KMS-11 (cell line): ENCODE results near the gene CDC42BPB.

ENCODE experiments used
- H2AFZ ChIP-seq: fragments of 200-600 bp; sonication (generic); 2 replicates; pipeline ENCODE4 v1.6.1; 2016; ENCODE audit warnings: antibody characterized with exemption, mixed run types, low read depth
- H3K27ac ChIP-seq: fragments of 200-600 bp; sonication (generic); 2 replicates; pipeline ENCODE4 v1.6.1; 2016; ENCODE audit warnings: mild to moderate bottlenecking, mixed run types
- H3K27me3 ChIP-seq: fragments of 200-600 bp; sonication (generic); 2 replicates; pipeline ENCODE4 v1.6.1; 2017; ENCODE audit warnings: mild to moderate bottlenecking, low read depth, mixed run types, moderate library complexity; ENCODE audit not compliant: insufficient read depth
- H3K36me3 ChIP-seq: fragments of 200-600 bp; sonication (generic); 2 replicates; pipeline ENCODE4 v1.6.1; 2017; ENCODE audit warnings: mild to moderate bottlenecking, mixed run types; ENCODE audit not compliant: insufficient read depth
- H3K4me1 ChIP-seq: fragments of 200-600 bp; sonication (generic); 2 replicates; pipeline ENCODE4 v1.6.1; 2016; ENCODE audit warnings: mild to moderate bottlenecking, low read depth, mixed run types; ENCODE audit not compliant: poor library complexity, severe bottlenecking
- H3K4me2 ChIP-seq: fragments of 200-600 bp; sonication (generic); 2 replicates; pipeline ENCODE4 v1.7.0; 2016; ENCODE audit warnings: mild to moderate bottlenecking, mixed run types
- H3K4me3 ChIP-seq: fragments of 200-600 bp; sonication (generic); IDR thresholded peaks from 2 replicates; pipeline ENCODE4 v1.6.1; 2017; ENCODE audit warnings: low read depth, low read length, mixed read lengths; ENCODE audit not compliant: insufficient read depth
- H3K79me2 ChIP-seq: fragments of 200-600 bp; sonication (generic); 2 replicates; pipeline ENCODE4 v1.6.1; 2016; ENCODE audit warnings: low read depth, mixed run types; ENCODE audit not compliant: insufficient read depth
- H3K9ac ChIP-seq: fragments of 200-600 bp; sonication (generic); 2 replicates; pipeline ENCODE4 v1.6.1; 2016; ENCODE audit warnings: mild to moderate bottlenecking, mixed run types
- H4K20me1 ChIP-seq: fragments of 200-600 bp; sonication (generic); 2 replicates; pipeline ENCODE4 v1.6.1; 2016; ENCODE audit warnings: mild to moderate bottlenecking, mixed run types; ENCODE audit not compliant: insufficient read depth
- TF ChIP-seq, protein P1 (sequence below): fragments of 200-600 bp; sonication (generic); conservative IDR thresholded peaks from 2 replicates; pipeline ENCODE4 v1.6.1; 2017; ENCODE audit warnings: low read depth, mild to moderate bottlenecking, antibody characterized with exemption, low read length, moderate library complexity, mixed read lengths

CDC42BPB gene

DNA sequence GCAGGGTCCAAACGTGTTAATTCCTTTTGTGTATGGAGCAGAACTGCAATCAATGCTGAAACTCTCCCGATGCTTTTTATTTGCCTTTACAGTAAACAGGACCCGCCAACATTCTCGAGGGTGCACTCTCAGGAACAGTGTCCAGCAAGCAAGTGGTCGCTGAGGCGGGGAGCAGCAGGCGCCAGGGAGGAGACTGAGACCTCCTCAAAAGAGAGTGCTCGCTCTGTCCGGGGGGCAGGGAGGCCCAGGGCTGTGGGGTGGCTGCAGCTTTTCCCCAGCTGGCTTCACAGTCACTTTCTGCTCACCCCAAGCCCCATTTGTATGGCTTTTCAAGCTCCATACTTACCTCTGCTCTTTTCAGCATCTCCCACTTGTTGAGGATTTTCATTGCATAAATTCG is 49.2 kb downstream of the CDC42BPB start:
- H3K27me3 ChIP-seq, result no peaks in the 10 kb centered on the region
- H3K4me1 ChIP-seq, result no peaks in the 10 kb centered on the region
- H3K4me3 ChIP-seq, result no peak overlapping the region
- H3K79me2 ChIP-seq, result no peaks in the 10 kb centered on the region
- no peak overlapping the region for H3K4me2 ChIP-seq
- no peak overlapping the region for H3K9ac ChIP-seq
- H2AFZ ChIP-seq, result no peak overlapping the region
- no peaks in the 10 kb centered on the region for H3K36me3 ChIP-seq
- TF ChIP-seq, protein P1, sequence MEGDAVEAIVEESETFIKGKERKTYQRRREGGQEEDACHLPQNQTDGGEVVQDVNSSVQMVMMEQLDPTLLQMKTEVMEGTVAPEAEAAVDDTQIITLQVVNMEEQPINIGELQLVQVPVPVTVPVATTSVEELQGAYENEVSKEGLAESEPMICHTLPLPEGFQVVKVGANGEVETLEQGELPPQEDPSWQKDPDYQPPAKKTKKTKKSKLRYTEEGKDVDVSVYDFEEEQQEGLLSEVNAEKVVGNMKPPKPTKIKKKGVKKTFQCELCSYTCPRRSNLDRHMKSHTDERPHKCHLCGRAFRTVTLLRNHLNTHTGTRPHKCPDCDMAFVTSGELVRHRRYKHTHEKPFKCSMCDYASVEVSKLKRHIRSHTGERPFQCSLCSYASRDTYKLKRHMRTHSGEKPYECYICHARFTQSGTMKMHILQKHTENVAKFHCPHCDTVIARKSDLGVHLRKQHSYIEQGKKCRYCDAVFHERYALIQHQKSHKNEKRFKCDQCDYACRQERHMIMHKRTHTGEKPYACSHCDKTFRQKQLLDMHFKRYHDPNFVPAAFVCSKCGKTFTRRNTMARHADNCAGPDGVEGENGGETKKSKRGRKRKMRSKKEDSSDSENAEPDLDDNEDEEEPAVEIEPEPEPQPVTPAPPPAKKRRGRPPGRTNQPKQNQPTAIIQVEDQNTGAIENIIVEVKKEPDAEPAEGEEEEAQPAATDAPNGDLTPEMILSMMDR, result no peak
- no peaks in the 10 kb centered on the region for H4K20me1 ChIP-seq
- no peak overlapping the region for H3K27ac ChIP-seq

GRCh38 chr14:103007555-103007954 is 49.8 kb downstream of the CDC42BPB start:
- H3K27ac ChIP-seq, result no peak overlapping the region
- no peak overlapping the region for H2AFZ ChIP-seq
- H3K4me3 ChIP-seq, result no peak overlapping the region
- H3K27me3 ChIP-seq, result no peaks in the 10 kb centered on the region
- H3K4me1 ChIP-seq, result no peaks in the 10 kb centered on the region
- H3K9ac ChIP-seq, result no peak overlapping the region
- TF ChIP-seq, protein P1, result no peak
- no peaks in the 10 kb centered on the region for H3K79me2 ChIP-seq
- no peaks in the 10 kb centered on the region for H4K20me1 ChIP-seq
- no peak overlapping the region for H3K4me2 ChIP-seq
- H3K36me3 ChIP-seq, result no peaks in the 10 kb centered on the region

DNA sequence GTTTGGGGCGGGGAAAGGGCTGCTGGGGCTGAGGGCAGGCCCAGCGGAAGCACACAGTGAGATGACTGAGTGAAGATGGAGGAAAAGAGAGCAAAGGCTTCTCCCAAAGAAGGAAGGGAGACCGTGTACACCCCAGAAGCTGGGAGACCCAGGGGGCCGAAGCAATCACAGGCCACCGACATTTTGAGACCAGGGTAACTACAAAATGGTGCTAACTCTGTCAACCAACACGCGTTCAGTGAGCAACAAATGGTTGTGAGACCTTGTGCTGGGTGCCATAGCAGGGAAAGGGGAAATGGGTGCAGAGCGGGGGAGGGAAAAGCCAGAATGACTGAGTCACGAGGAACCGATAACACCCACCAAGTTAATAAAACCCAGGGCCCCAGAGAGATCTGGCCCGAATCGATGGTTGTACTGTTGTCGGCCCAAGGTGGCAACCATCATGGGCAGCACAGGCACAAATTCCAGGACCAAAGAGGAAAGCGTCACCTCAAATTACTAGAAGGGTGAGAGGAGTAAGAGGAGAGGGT is 50.3 kb downstream of the CDC42BPB start:
- H4K20me1 ChIP-seq, result no peaks in the 10 kb centered on the region
- H3K4me1 ChIP-seq, result no peaks in the 10 kb centered on the region

GRCh38 chr14:103006106-103006505 is 51.2 kb downstream of the CDC42BPB start:
- H3K27me3 ChIP-seq, result no peaks in the 10 kb centered on the region
- no peaks in the 10 kb centered on the region for H3K4me1 ChIP-seq
- H3K36me3 ChIP-seq, result no peaks in the 10 kb centered on the region
- no peak overlapping the region for H3K4me3 ChIP-seq
- H3K79me2 ChIP-seq, result no peaks in the 10 kb centered on the region
- H3K9ac ChIP-seq, result no peak overlapping the region
- TF ChIP-seq, protein P1, result no peak
- no peak overlapping the region for H3K4me2 ChIP-seq
- no peak overlapping the region for H3K27ac ChIP-seq
- H4K20me1 ChIP-seq, result no peaks in the 10 kb centered on the region
- H2AFZ ChIP-seq, result no peak overlapping the region

More for the DNA sequence above, 50.3 kb downstream of the CDC42BPB start:
- Histone ChIP-seq H3K36me3 (no peaks in the 10 kb centered on the region), H3K4me2 (no peak overlapping the region), H3K4me3 (no peak overlapping the region), H2AFZ (no peak overlapping the region), H3K27me3 (no peaks in the 10 kb centered on the region), H3K9ac (no peak overlapping the region), H3K27ac (no peak overlapping the region), H3K79me2 (no peaks in the 10 kb centered on the region)
- TF ChIP-seq, protein P1, result no peak
